H9 (cell line): Measurements from ENCODE around the gene SLC30A1. TPM values are rescaled to one million over a fixed set of nuclear protein-coding genes. Genes with fewer than 3 reads are reported as not detected.
"Not testable (repeated sequence)": the region's sequence is repeated elsewhere in the genome, so short reads cannot be mapped to it uniquely, and the experiment has no call there.

Experiments
- DNase-seq: peaks from one replicate; pipeline ENCODE4 v3.0.0-alpha.2; 2017
- H2AFZ ChIP-seq: one replicate; pipeline ENCODE4 v1.6.1; 2013; ENCODE audit warnings: mild to moderate bottlenecking, low read length, control low read depth, moderate library complexity
- H2AK5ac ChIP-seq: 2 replicates; pipeline ENCODE4 v1.6.1; 2013; ENCODE audit warnings: low read length, control low read depth, mixed read lengths; ENCODE audit not compliant: insufficient read length
- H2BK120ac ChIP-seq: one replicate; pipeline ENCODE4 v1.6.1; 2013; ENCODE audit warnings: low read depth, mild to moderate bottlenecking, low read length, control low read depth, inconsistent platforms; ENCODE audit not compliant: poor library complexity, severe bottlenecking
- H2BK12ac ChIP-seq: 2 replicates; pipeline ENCODE4 v1.6.1; 2013; ENCODE audit warnings: low read length, control low read depth, mixed read lengths, low read depth; ENCODE audit not compliant: insufficient read length
- H2BK15ac ChIP-seq: 2 replicates; pipeline ENCODE4 v1.6.1; 2013; ENCODE audit warnings: low read depth, low read length, control low read depth
- H2BK20ac ChIP-seq: one replicate; pipeline ENCODE4 v1.6.1; 2013; ENCODE audit warnings: low read depth, mild to moderate bottlenecking, low read length, control low read depth, inconsistent platforms; ENCODE audit not compliant: poor library complexity, severe bottlenecking
- H2BK5ac ChIP-seq: 2 replicates; pipeline ENCODE4 v1.6.1; 2013; ENCODE audit warnings: low read length, control low read depth, mixed read lengths; ENCODE audit not compliant: insufficient read length
- H3K14ac ChIP-seq: 2 replicates; pipeline ENCODE4 v1.6.1; 2013; ENCODE audit warnings: low read length, control low read depth; ENCODE audit not compliant: insufficient read depth
- H3K18ac ChIP-seq: 2 replicates; pipeline ENCODE4 v1.6.1; 2013; ENCODE audit warnings: low read depth, mild to moderate bottlenecking, mixed read lengths, low read length, control low read depth; ENCODE audit not compliant: insufficient read length
- H3K23ac ChIP-seq: 2 replicates; pipeline ENCODE4 v1.6.1; 2013; ENCODE audit warnings: low read length, control low read depth, mixed read lengths, low read depth; ENCODE audit not compliant: insufficient read length
- H3K23me2 ChIP-seq: 2 replicates; pipeline ENCODE4 v1.6.1; 2013; ENCODE audit warnings: low read depth, mild to moderate bottlenecking, mixed read lengths, low read length, control low read depth; ENCODE audit not compliant: insufficient read length, poor library complexity, severe bottlenecking
- H3K27ac ChIP-seq: 2 replicates; pipeline ENCODE4 v1.5.1; 2013; ENCODE audit warnings: low read length, control low read depth, mixed read lengths, low read depth; ENCODE audit not compliant: insufficient read length
- H3K27me3 ChIP-seq: 2 replicates; pipeline ENCODE4 v1.6.1; 2013; ENCODE audit warnings: low read length, control low read depth, inconsistent platforms; ENCODE audit not compliant: insufficient read depth
- H3K4ac ChIP-seq: 2 replicates; pipeline ENCODE4 v1.6.1; 2013; ENCODE audit warnings: low read depth, mild to moderate bottlenecking, control low read depth, inconsistent platforms, low read length, moderate library complexity
- H3K4me1 ChIP-seq: 2 replicates; pipeline ENCODE4 v1.6.1; 2013; ENCODE audit warnings: low read length, control low read depth, inconsistent platforms; ENCODE audit not compliant: insufficient read depth
- H3K4me2 ChIP-seq: 2 replicates; pipeline ENCODE4 v1.6.1; 2013; ENCODE audit warnings: low read length, control low read depth, mixed read lengths; ENCODE audit not compliant: insufficient read length, insufficient read depth
- H3K56ac ChIP-seq: 2 replicates; pipeline ENCODE4 v1.6.1; 2013; ENCODE audit warnings: low read depth, mild to moderate bottlenecking, mixed read lengths, low read length, control low read depth; ENCODE audit not compliant: insufficient read length
- H3K79me1 ChIP-seq: 2 replicates; pipeline ENCODE4 v1.6.1; 2013; ENCODE audit warnings: low read depth, mild to moderate bottlenecking, moderate library complexity, low read length, control low read depth, inconsistent platforms; ENCODE audit not compliant: insufficient read depth, poor library complexity, severe bottlenecking
- H3K79me2 ChIP-seq: 2 replicates; pipeline ENCODE4 v1.6.1; 2013; ENCODE audit warnings: low read length, control low read depth, inconsistent platforms; ENCODE audit not compliant: insufficient read depth
- H3K9ac ChIP-seq: 2 replicates; pipeline ENCODE4 v1.6.1; 2013; ENCODE audit warnings: low read length, control low read depth, mixed read lengths; ENCODE audit not compliant: insufficient read length; ENCODE audit errors: extremely low read depth
- H3K9me3 ChIP-seq: one replicate; pipeline ENCODE4 v1.6.1; 2013; ENCODE audit warnings: low read depth, low read length, inconsistent platforms; ENCODE audit not compliant: control insufficient read depth
- H3T11ph ChIP-seq: one replicate; pipeline ENCODE4 v1.6.1; 2013; ENCODE audit warnings: mild to moderate bottlenecking, low read length, control low read depth, inconsistent platforms
- H4K20me1 ChIP-seq: one replicate; pipeline ENCODE4 v1.6.1; 2013; ENCODE audit not compliant: control insufficient read depth, insufficient read length, insufficient read depth
- H4K5ac ChIP-seq: 2 replicates; pipeline ENCODE4 v1.6.1; 2013; ENCODE audit warnings: low read depth, mild to moderate bottlenecking, mixed read lengths, low read length, control low read depth; ENCODE audit not compliant: insufficient read length
- H4K8ac ChIP-seq: replicated peaks from 2 replicates; pipeline ENCODE4 v1.6.1; 2013; ENCODE audit warnings: low read length, control low read depth, mixed read lengths, low read depth; ENCODE audit not compliant: insufficient read length
- H4K91ac ChIP-seq: 2 replicates; pipeline ENCODE4 v1.6.1; 2013; ENCODE audit warnings: low read depth, mild to moderate bottlenecking, moderate library complexity, mixed read lengths, low read length, control low read depth; ENCODE audit not compliant: insufficient read length
- H3K27ac Mint-ChIP-seq, 3 experiments: 2 replicates in 2 of 3; 3 replicates in 1 of 3; pipeline ENCODE4 v1.8.0; 2020 to 2021; ENCODE audit warnings: mixed read lengths in 3 of 3, mild to moderate bottlenecking in 1 of 3, moderate library complexity in 1 of 3
- H3K27me3 Mint-ChIP-seq: 2 replicates; pipeline ENCODE4 v1.8.0; 2021; ENCODE audit warnings: low read depth, mild to moderate bottlenecking, moderate library complexity, mixed read lengths
- H3K36me3 Mint-ChIP-seq, 3 experiments: 2 replicates in 2 of 3; 3 replicates in 1 of 3; pipeline ENCODE4 v1.8.0; 2020 to 2021; ENCODE audit warnings: low read depth in 3 of 3, mixed read lengths in 3 of 3; ENCODE audit not compliant: insufficient read depth in 1 of 3
- H3K4me1 Mint-ChIP-seq, 2 experiments: 2 replicates each; pipeline ENCODE4 v1.8.0; 2020; ENCODE audit warnings: mixed read lengths in 2 of 2
- H3K4me3 Mint-ChIP-seq, 2 experiments: 2 replicates in 1 of 2; 3 replicates in 1 of 2; pipeline ENCODE4 v1.8.0; 2020 to 2021; ENCODE audit warnings: mild to moderate bottlenecking in 2 of 2, mixed read lengths in 2 of 2, moderate library complexity in 1 of 2
- H3K9me3 Mint-ChIP-seq, 2 experiments: 2 replicates in 1 of 2; 3 replicates in 1 of 2; pipeline ENCODE4 v1.8.0; 2020; ENCODE audit warnings: mild to moderate bottlenecking in 2 of 2, mixed read lengths in 2 of 2, moderate library complexity in 1 of 2
- WGBS: extraction: QIAGEN DNeasy Blood & Tissue Kit; methylation state at CpG from one replicate; pipeline ENCODE4 v1.1.7; 2013; ENCODE audit warnings: missing lambda C conversion rate, low lambda C conversion rate, mixed read lengths; ENCODE audit not compliant: insufficient read length; ENCODE audit errors: extremely low coverage; 5-methylcytosine and 5-hydroxymethylcytosine counted together
- total RNA-seq: library from RNA; stranded (reverse); gene quantifications from 2 replicates; pipeline ENCODE4 v1.2.1, GENCODE V29; 2021
- TF ChIP-seq, protein P1 (sequence below): fragments of 200-600 bp; sonication (generic); conservative IDR thresholded peaks from 3 replicates; pipeline ENCODE4 v1.8.0; 2021; ENCODE audit warnings: antibody characterized with exemption, mild to moderate bottlenecking

SLC30A1 gene
- total RNA-seq, 1 experiment from 2014 or later, result 17.1 TPM

DNA sequence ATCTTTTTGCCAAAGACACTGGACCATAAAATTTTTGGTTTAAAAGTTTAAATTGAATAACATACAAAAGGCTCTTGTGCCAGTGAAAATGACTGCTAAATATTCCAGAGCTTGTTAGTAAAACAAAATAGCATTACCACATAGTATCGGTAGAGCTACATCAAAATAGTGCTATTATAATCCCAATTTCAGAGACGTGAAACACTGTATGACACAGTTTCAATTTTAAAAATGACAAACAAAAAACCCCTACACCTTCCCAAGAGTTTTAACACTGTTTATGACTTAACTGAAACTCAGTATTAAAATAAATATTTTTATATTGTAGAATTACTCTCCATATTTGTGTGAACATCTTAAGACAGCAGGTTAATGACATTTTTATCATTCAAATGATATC lies 7.0 kb downstream of the SLC30A1 start:
- no peak overlapping the region for H3K4me2 ChIP-seq
- no peak overlapping the region for H4K5ac ChIP-seq
- H2BK12ac ChIP-seq, result no peak overlapping the region
- H4K20me1 ChIP-seq, result no peaks in the 10 kb centered on the region
- peaks cover 4% of the 10 kb centered on the region; the same call in 1 of the 2 replicates for H3K79me2 ChIP-seq
- H3K4ac ChIP-seq, result no peak overlapping the region
- H3K56ac ChIP-seq, result no peak overlapping the region
- no peaks in the 10 kb centered on the region for H3K27me3 Mint-ChIP-seq
- H3K14ac ChIP-seq, result no peak overlapping the region
- no peaks in the 10 kb centered on the region for H3K27me3 ChIP-seq
- no peak overlapping the region for H2BK5ac ChIP-seq
- no peak overlapping the region for H2BK15ac ChIP-seq
- no peak overlapping the region for H3K23ac ChIP-seq
- WGBS, result no CpG with 5 or more reads among the region's 2 CpGs
- H3K18ac ChIP-seq, result no peak overlapping the region
- H3K9ac ChIP-seq, result no peak overlapping the region
- no peak overlapping the region for H3K27ac ChIP-seq
- H3K23me2 ChIP-seq, result no peaks in the 10 kb centered on the region
- no peaks in the 10 kb centered on the region for H3K9me3 Mint-ChIP-seq
- H4K8ac ChIP-seq, result no peak overlapping the region
- no peak overlapping the region for H2BK120ac ChIP-seq
- TF ChIP-seq, protein P1, sequence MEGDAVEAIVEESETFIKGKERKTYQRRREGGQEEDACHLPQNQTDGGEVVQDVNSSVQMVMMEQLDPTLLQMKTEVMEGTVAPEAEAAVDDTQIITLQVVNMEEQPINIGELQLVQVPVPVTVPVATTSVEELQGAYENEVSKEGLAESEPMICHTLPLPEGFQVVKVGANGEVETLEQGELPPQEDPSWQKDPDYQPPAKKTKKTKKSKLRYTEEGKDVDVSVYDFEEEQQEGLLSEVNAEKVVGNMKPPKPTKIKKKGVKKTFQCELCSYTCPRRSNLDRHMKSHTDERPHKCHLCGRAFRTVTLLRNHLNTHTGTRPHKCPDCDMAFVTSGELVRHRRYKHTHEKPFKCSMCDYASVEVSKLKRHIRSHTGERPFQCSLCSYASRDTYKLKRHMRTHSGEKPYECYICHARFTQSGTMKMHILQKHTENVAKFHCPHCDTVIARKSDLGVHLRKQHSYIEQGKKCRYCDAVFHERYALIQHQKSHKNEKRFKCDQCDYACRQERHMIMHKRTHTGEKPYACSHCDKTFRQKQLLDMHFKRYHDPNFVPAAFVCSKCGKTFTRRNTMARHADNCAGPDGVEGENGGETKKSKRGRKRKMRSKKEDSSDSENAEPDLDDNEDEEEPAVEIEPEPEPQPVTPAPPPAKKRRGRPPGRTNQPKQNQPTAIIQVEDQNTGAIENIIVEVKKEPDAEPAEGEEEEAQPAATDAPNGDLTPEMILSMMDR, result no peak
- no peaks in the 10 kb centered on the region for H3K79me1 ChIP-seq
- peaks cover 2 to 18% (median 18%) of the 10 kb centered on the region in 3 experiments; a peak in 5 of 7 replicates for H3K36me3 Mint-ChIP-seq
- DNase-seq, result no peak
- H3K4me1 ChIP-seq, result no peaks in the 10 kb centered on the region; the same call in 1 of the 2 replicates
- no peaks in the 10 kb centered on the region for H3K9me3 ChIP-seq
- no peak overlapping the region for H3K27ac Mint-ChIP-seq
- H2BK20ac ChIP-seq, result no peak overlapping the region
- no peak overlapping the region for H4K91ac ChIP-seq
- no peak overlapping the region for H3K4me3 Mint-ChIP-seq
- H2AK5ac ChIP-seq, result no peak overlapping the region
- no peak overlapping the region for H3T11ph ChIP-seq
- H2AFZ ChIP-seq, result no peak overlapping the region
- peaks cover 10 to 19% of the 10 kb centered on the region in 2 experiments for H3K4me1 Mint-ChIP-seq

DNA sequence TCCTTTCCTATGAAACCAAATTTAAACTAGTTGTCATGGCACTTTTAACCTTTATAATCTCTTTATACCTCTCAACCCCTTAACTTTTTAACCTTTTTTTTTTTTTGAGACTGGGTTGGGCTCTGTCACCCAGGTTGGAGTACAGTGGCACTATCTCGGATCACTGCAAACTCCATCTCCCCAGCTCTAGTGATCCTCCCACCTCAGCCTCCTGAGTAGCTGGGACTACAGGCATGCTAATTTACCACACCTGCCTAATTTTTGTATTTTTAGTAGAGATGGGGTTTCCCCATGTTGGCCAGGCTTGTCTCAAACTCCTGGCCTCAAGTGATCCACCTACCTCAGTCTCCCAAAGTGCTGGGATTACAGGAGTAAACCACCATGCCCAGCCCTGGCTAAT lies 8.6 kb downstream of the SLC30A1 start:
- not testable (repeated sequence) for DNase-seq, H2BK120ac ChIP-seq, H3K27me3 Mint-ChIP-seq, H3K27me3 ChIP-seq, H4K91ac ChIP-seq, H3K14ac ChIP-seq, H3K4me1 ChIP-seq, H4K8ac ChIP-seq, H4K5ac ChIP-seq, H4K20me1 ChIP-seq, H2BK12ac ChIP-seq, H2AFZ ChIP-seq, H3K4ac ChIP-seq, H3K18ac ChIP-seq, H2BK15ac ChIP-seq, H3K9ac ChIP-seq, H2BK5ac ChIP-seq, H3K4me2 ChIP-seq, H3K23ac ChIP-seq, H2BK20ac ChIP-seq, H3K23me2 ChIP-seq, H3K79me2 ChIP-seq, H3K9me3 ChIP-seq, H3K9me3 Mint-ChIP-seq, H3K56ac ChIP-seq, H3T11ph ChIP-seq, H2AK5ac ChIP-seq, H3K27ac ChIP-seq, H3K79me1 ChIP-seq, H3K27ac Mint-ChIP-seq, H3K4me3 Mint-ChIP-seq
- Mint-ChIP-seq H3K4me1 (peaks cover 3 to 10% of the 10 kb centered on the region in 2 experiments; a peak in 2 of 4 replicates), H3K36me3 (peaks cover 0 to 13% (median 11%) of the 10 kb centered on the region in 3 experiments; a peak in 5 of 7 replicates)
- whole genome bisulfite sequencing, result no CpG with 5 or more reads among the region's 1 CpG
